Small intestine (tissue), 7 donors: ENCODE measurements around the gene TNFRSF12A. TPM values are rescaled to one million over a fixed set of nuclear protein-coding genes. Genes with fewer than 3 reads are reported as not detected.

Source experiments
- DNase-seq, 2 donors: peaks; one replicate each; pipeline versions ENCODE4 v3.0.0 to v3.0.0-alpha.2; 2013
- FAIRE-seq: peaks from 2 replicates; lab custom pipeline; 2012; peaks lifted over from hg19 to GRCh38; lab: Jason Lieb, UNC
- H3K27ac ChIP-seq, 3 donors: one replicate each; pipeline ENCODE4 v1.5.1; 2013; ENCODE audit warnings: low read length in 2 of 3, mild to moderate bottlenecking in 2 of 3, control low read depth in 1 of 3, inconsistent platforms in 1 of 3, low read depth in 1 of 3, moderate library complexity in 1 of 3
- H3K27me3 ChIP-seq, 3 donors: one replicate each; pipeline ENCODE4 v1.6.1; 2013; ENCODE audit warnings: low read length in 3 of 3, inconsistent platforms in 1 of 3; ENCODE audit not compliant: control insufficient read depth in 3 of 3, insufficient read depth in 3 of 3
- H3K36me3 ChIP-seq, 3 donors: one replicate each; pipeline ENCODE4 v1.6.1; 2013; ENCODE audit warnings: low read length in 3 of 3, inconsistent platforms in 1 of 3, low read depth in 1 of 3, mild to moderate bottlenecking in 1 of 3, moderate library complexity in 1 of 3; ENCODE audit not compliant: control insufficient read depth in 3 of 3, insufficient read depth in 2 of 3
- H3K4me1 ChIP-seq, 3 donors: one replicate each; pipeline ENCODE4 v1.6.1; 2013; ENCODE audit warnings: low read length in 2 of 3, inconsistent platforms in 1 of 3, low read depth in 1 of 3, mild to moderate bottlenecking in 1 of 3, moderate library complexity in 1 of 3; ENCODE audit not compliant: control insufficient read depth in 3 of 3, insufficient read depth in 2 of 3
- H3K4me3 ChIP-seq, 3 donors: one replicate each; pipeline ENCODE4 v1.5.1; 2013; ENCODE audit warnings: low read length in 3 of 3, control low read depth in 1 of 3, inconsistent platforms in 1 of 3, low read depth in 1 of 3, mild to moderate bottlenecking in 1 of 3, moderate library complexity in 1 of 3
- H3K9me3 ChIP-seq, 2 donors: one replicate each; pipeline ENCODE4 v1.6.1; 2013; ENCODE audit warnings: low read depth in 1 of 2, low read length in 1 of 2; ENCODE audit not compliant: control insufficient read depth in 2 of 2, insufficient read depth in 1 of 2
- WGBS, 3 donors: extraction: QIAGEN DNeasy Blood & Tissue Kit; methylation state at CpG; one replicate each; pipeline ENCODE4 v1.1.7; 2013; 5-methylcytosine and 5-hydroxymethylcytosine counted together
- polyA plus RNA-seq, 4 donors: library from polyadenylated mRNA; stranded (reverse) in 3 of 4; unstranded in 1 of 4; fragments of 200-250 nt in 3 of 4; fragments of 120-200 nt in 1 of 4; gene quantifications; one replicate each; pipeline versions ENCODE4 v1.2.1 to v1.2.3, GENCODE V29; 2013
- donor health status: healthy with polysubstance abuse.
- donor health status: control.
- donor health status: control.
- donor health status: Bipolar disorder and iron deficiency.
- donor health status: healthy.

Gene TNFRSF12A
- polyA plus RNA-seq, 4 donors, result 27.4 to 259 (median 80.2) TPM

DNA sequence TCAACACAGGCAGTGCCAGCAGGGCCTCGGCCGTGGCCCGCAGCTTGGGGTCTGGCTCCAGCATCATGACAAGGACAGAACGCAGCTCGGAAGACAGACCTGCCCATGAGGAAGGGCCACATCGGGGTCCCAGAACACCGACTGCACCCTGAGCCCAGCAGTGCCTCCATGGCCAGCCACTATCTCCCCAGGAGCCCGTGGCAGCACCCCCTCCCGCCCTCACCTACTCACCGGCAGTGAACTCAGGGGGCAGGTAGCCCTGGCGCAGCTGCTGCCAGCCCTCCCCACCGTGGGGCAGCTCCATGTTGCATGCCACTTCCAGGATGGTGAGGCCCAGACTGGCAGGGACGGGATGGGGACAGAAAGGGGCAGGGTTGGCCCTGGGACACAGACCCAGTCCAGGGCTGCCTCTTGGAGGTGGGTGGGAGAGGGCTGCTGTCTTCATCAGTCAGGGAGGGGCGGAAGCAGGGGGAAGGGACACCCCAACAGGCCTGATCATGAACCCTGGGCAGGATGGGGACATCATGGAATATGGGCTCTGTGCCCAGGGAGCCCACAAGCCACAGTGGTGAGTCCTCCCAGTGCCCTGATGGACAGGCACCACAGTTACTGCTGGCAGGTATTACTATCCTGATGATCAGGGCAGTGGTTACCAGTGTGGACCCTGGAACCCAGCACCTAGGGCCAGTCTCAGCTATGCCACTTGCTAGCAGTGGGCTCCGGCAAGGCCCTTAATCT, 45.7 kb upstream of the TNFRSF12A start:
- no peaks in the 10 kb centered on the region for H3K9me3 ChIP-seq
- WGBS, 3 donors, result 91 to 94% (median 93%) methylated on average over 14 to 15 of the region's 15 CpGs
- FAIRE-seq (no peak), DNase-seq (no peak)
- peaks cover 0 to 13% (median 0%) of the 10 kb centered on the region in 3 donors for H3K4me1 ChIP-seq
- H3K4me3 ChIP-seq, result no peak overlapping the region
- no peak overlapping the region for H3K27ac ChIP-seq
- no peaks in the 10 kb centered on the region for H3K27me3 ChIP-seq
- H3K36me3 ChIP-seq, result peaks cover 0 to 71% (median 0%) of the 10 kb centered on the region in 3 donors

DNA sequence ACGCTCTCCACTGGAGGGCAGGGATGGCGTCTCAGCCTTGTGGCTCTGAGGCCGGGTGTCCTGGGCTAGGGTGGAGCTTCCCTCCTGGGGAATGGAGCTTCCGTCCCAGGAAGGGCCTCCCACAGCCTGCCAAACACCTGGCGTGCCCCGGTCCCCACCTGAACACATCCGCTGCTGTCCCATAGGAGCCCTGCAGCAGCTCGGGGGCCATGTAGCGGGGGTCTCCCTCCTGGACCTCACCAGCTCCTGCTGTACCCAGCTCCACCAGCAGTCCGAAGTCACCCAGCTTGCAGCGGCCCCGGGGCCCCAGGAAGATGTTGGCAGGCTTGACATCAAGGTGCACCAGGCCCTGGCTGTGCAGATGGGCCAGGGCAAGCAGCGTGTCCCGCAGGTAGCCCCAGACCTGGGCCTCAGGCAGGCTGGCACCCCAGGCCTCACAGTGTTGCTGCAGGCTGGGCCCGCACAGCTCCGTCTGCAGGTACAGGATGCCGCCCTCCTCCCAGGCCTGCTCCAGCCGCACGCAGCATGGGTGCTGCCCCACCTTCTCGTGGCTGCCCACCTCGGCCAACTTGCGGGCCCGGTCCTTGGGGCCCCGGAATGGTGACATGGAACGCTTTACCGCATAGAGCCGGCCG, 44.9 kb upstream of the TNFRSF12A start:
- peaks cover 0 to 2% (median 0%) of the 10 kb centered on the region in 3 donors for H3K27me3 ChIP-seq
- no peak for DNase-seq
- WGBS, 3 donors, result 94 to 95% (median 95%) methylated on average over 27 to 28 of the region's 28 CpGs
- FAIRE-seq, result no peak
- peaks cover 0 to 71% (median 0%) of the 10 kb centered on the region in 3 donors for H3K36me3 ChIP-seq
- H3K4me1 ChIP-seq, result peaks cover 0 to 15% (median 0%) of the 10 kb centered on the region in 3 donors
- no peak overlapping the region for H3K4me3 ChIP-seq
- no peaks in the 10 kb centered on the region for H3K9me3 ChIP-seq
- H3K27ac ChIP-seq, result no peak overlapping the region

DNA sequence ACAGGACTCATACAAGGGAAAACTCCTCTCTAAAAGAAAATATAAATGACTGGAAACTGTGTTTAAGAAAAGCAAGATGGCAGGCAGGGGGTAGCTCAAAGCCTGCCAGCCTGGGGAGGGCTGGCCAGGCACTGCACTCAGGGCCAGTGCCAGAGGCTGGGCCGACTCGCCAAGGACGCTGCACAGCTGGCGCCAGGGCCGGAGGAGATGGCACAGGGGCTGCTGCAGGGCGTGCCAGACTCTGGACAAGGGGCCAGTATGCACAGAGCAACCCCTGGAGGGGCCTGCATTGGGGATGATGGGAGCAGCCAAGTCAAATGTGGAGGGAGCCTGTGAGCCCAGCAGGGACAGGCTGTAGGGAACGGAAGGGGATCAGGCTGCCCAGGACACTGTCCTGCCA, 44.0 kb upstream of the TNFRSF12A start:
- no peak for FAIRE-seq

DNA sequence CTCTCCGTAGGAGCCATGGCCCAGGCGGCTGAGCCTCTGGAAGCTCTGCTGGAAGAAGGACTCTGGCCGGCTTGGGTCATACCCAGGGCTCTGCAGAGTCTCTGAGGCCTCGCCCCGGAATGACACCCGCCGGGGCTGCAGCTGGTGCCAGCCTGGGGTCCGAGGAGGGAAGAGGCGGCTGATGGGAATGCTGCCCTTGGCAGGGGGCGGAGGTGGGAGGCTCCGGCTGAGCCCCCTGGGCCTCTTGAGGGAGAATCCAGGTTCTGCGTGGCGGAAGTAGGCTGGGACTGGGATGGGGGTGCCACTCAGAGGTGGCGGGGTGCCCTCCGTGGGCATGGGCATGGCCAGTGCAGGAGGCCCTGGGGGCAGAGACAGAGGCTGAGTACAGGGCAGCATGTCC, 43.5 kb upstream of the TNFRSF12A start:
- 78 to 92% (median 84%) methylated on average over 14 to 15 of the region's 15 CpGs for WGBS, 3 donors
- DNase-seq (no peak), FAIRE-seq (no peak)
- Histone ChIP-seq H3K9me3 (no peaks in the 10 kb centered on the region), H3K4me3 (no peak overlapping the region), H3K4me1 (peaks cover 0 to 17% (median 0%) of the 10 kb centered on the region in 3 donors), H3K27me3 (peaks cover 0 to 2% (median 0%) of the 10 kb centered on the region in 3 donors), H3K27ac (no peak overlapping the region), H3K36me3 (peaks cover 0 to 59% (median 0%) of the 10 kb centered on the region in 3 donors)

More for the DNA sequence above, 44.0 kb upstream of the TNFRSF12A start:
- DNase-seq, result no peak
- peaks cover 0 to 2% (median 0%) of the 10 kb centered on the region in 3 donors for H3K27me3 ChIP-seq
- 91 to 94% (median 93%) methylated on average over 7 of the region's 7 CpGs for WGBS, 3 donors
- peaks cover 0 to 12% (median 0%) of the 10 kb centered on the region in 3 donors for H3K4me1 ChIP-seq
- H3K4me3 ChIP-seq, result no peak overlapping the region
- peaks cover 0 to 64% (median 0%) of the 10 kb centered on the region in 3 donors for H3K36me3 ChIP-seq
- H3K27ac ChIP-seq, result no peak overlapping the region
- no peaks in the 10 kb centered on the region for H3K9me3 ChIP-seq

DNA sequence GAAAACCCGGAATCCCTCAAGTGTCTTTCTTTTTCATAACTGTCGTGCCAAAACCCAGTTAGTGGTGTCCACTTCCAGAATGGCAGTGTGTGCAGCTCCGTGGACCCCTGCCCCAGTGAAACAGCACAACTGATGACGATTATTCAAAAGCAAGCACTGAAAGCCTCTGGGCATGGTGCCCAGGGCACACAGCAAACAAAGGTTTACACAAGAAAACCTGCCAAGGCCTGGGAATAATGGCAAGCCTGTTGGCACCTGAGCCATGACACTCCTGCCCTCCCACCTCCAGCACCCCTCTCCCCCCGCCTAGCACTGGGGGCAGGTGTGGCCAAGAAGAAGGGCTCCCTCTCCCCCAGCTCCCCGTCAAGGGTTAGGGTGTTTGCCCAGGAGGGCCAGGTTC, 42.7 kb upstream of the TNFRSF12A start:
- Histone ChIP-seq H3K27me3 (peaks cover 0 to 2% (median 0%) of the 10 kb centered on the region in 3 donors), H3K36me3 (peaks cover 0 to 51% (median 0%) of the 10 kb centered on the region in 3 donors), H3K9me3 (no peaks in the 10 kb centered on the region), H3K27ac (no peak overlapping the region), H3K4me1 (peaks cover 0 to 17% (median 0%) of the 10 kb centered on the region in 3 donors), H3K4me3 (no peak overlapping the region)
- DNase-seq, result no peak
- no peak for FAIRE-seq
- 25 to 62% (median 43%) methylated on average over 6 of the region's 6 CpGs for WGBS, 3 donors

DNA sequence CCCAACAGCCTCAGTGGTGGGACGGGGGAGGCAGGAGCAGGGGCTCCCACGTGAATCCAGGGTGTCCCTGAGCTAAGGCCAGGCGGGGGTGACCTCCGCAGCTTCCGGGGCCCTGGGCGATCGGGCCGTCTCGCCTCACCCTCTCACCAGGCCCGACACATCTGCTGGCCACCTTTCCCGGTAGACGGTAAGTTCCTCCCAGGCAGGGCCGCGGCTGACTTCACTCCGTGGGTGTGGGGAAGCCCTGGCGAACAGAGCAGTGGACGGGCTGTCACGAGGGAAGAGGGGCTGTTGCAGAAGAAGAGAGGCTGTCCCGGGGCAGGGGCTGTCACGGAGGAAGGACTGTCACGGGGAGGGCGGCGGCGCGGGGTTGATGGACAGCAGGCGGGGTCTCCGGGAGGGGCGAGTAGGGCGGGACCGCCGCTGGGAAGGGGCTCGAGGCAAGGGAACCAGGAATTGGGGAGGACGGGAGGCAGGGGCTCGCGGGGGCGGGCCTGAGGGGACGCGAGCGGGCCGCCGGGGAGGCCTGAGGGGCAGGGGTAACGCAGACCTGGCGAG, 40.4 kb upstream of the TNFRSF12A start:
- H3K27ac ChIP-seq, result no peak overlapping the region
- WGBS, 3 donors, result 2 to 7% (median 4%) methylated on average over 31 to 43 of the region's 43 CpGs
- peaks cover 0 to 30% (median 0%) of the 10 kb centered on the region in 3 donors for H3K36me3 ChIP-seq
- no peaks in the 10 kb centered on the region for H3K9me3 ChIP-seq
- FAIRE-seq (no peak), DNase-seq (no peak)
- peaks cover 0 to 2% (median 0%) of the 10 kb centered on the region in 3 donors for H3K27me3 ChIP-seq
- H3K4me3 ChIP-seq, result peak overlapping the region; percentile 42 to 90 (median 78)
- H3K4me1 ChIP-seq, result peaks cover 0 to 17% (median 0%) of the 10 kb centered on the region in 3 donors

DNA sequence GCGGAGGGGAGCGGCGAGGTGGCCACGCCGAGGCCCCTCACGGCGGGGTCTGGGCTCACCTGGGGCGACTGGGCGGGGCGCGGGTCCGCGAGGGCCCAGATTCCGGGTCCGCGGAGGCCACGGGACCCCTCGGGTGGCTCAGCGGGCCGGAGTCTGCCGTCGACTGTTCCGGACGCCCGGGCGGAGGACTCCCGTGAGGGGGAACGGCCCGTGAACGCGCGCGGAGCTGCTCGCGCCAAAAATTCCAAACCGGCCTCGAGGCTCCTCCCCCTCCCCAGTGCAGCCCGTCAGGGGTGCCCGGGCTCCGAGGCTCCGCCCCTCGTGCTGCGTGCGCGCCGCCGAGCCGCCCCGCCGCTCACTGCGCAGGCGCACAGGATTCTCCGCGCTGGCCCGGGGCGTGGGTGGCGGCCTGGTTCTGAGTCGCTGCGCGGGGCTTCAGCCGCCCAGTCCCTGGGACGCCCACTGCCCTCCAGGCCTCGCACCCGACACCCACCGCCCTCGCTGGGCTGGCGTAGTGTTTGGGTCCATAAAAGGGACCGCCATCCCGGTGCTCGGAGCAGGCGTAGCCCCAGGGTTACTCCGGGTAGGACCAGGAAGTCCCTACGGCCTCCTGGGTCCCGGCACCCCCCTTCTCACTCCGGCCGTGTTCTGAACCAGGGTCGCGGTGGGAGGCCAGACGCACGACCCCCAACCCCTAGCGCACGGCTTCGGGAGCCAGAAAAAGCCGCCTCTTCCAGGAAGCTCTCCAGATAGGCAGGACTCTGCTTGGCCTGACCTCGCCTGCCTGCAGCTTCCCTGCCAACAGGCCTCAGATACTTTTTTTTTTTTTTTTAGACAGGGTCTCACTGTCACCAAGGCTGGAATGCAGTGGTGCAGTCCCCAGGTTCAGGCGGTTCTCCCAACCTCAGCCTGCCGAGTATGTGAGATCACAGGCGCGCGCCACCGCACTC, 39.7 kb upstream of the TNFRSF12A start, which contains the start of gene PKMYT1:
Gene PKMYT1 (minus strand): TSS at position 220 of the 950 bp plus-strand sequence. CDS start 789 bp downstream, outside the sequence.
- Histone ChIP-seq H3K27ac (peak within 1 kb of the TSS; percentile 81 to 91 (median 85)), H3K9me3 (no peaks in the 10 kb centered on the region), H3K4me1 (peaks cover 0 to 17% (median 0%) of the 10 kb centered on the region in 3 donors), H3K36me3 (peaks cover 0 to 22% (median 0%) of the 10 kb centered on the region in 3 donors), H3K27me3 (peaks cover 0 to 2% (median 0%) of the 10 kb centered on the region in 3 donors), H3K4me3 (peak within 1 kb of the TSS; percentile 42 to 90 (median 78))
- WGBS, 3 donors, result 6 to 9% (median 9%) methylated on average over 57 to 91 of the region's 91 CpGs
- peak; percentile 91 to 95 for DNase-seq
- FAIRE-seq, result no peak
